ENCODE measurements around the gene PCAT6.
A peak's percentile ranks its signal among the peaks of the same experiment; 100 is the strongest.

The PCAT6 gene

GRCh38 chr1:202848191-202848542, 37.4 kb downstream of the PCAT6 start:
- DNase-seq (ENCODE audit: low read depth in 2 of 2): no peak

GRCh38 chr1:202850593-202851362, 40.0 kb downstream of the PCAT6 start:
- DNase-seq (ENCODE audit: low read depth in 2 of 2): no peak

- DNase-seq (ENCODE audit: low read depth in 2 of 2): peak in 1 of 2 donors; percentile 41
Observed at GRCh38 chr1:202852163-202852904, 41.6 kb downstream of the PCAT6 start.

- no peak for DNase-seq (ENCODE audit: low read depth in 2 of 2)
Observed at GRCh38 chr1:202854787-202855186, 44.0 kb downstream of the PCAT6 start.

- no peak for DNase-seq (ENCODE audit: low read depth in 2 of 2)
Observed at GRCh38 chr1:202856014-202856413, 45.3 kb downstream of the PCAT6 start.

GRCh38 chr1:202857136-202857610, 46.4 kb downstream of the PCAT6 start:
- no peak for DNase-seq (ENCODE audit: low read depth in 2 of 2)

GRCh38 chr1:202858331-202858730, 47.6 kb downstream of the PCAT6 start:
- no peak for DNase-seq (ENCODE audit: low read depth in 2 of 2)

- DNase-seq (ENCODE audit: low read depth in 2 of 2): no peak
Observed at GRCh38 chr1:202858789-202859414, 48.1 kb downstream of the PCAT6 start.

- DNase-seq (ENCODE audit: low read depth in 2 of 2): peak; percentile 14 to 19
Observed at GRCh38 chr1:202860744-202861419, 50.1 kb downstream of the PCAT6 start.
